Ishikawa (cell line): ENCODE results near the gene MACROD2.

ENCODE experiments used
- CEBPB ChIP-seq: IDR thresholded peaks from 2 replicates; pipeline ENCODE4 v1.6.1; 2012
- CREB1 ChIP-seq: IDR thresholded peaks from 2 replicates; pipeline ENCODE4 v1.6.1; 2012; ENCODE audit warnings: low read depth
- EGR1 ChIP-seq: IDR thresholded peaks from 2 replicates; pipeline ENCODE4 v1.6.1; 2012
- EP300 ChIP-seq: IDR thresholded peaks from 2 replicates; pipeline ENCODE4 v1.6.1; 2012; ENCODE audit warnings: borderline replicate concordance
- NFIC ChIP-seq: IDR thresholded peaks from 2 replicates; pipeline ENCODE4 v1.6.1; 2012
- RAD21 ChIP-seq: IDR thresholded peaks from 2 replicates; pipeline ENCODE4 v1.6.1; 2012; ENCODE audit warnings: low read depth
- TAF1 ChIP-seq: IDR thresholded peaks from 2 replicates; pipeline ENCODE4 v1.6.1; 2012; ENCODE audit warnings: low read depth, mild to moderate bottlenecking
- TCF12 ChIP-seq: IDR thresholded peaks from 2 replicates; pipeline ENCODE4 v1.6.1; 2012; ENCODE audit warnings: low read depth
- TEAD4 ChIP-seq: IDR thresholded peaks from 2 replicates; pipeline ENCODE4 v1.6.1; 2012
- YY1 ChIP-seq: IDR thresholded peaks from 2 replicates; pipeline ENCODE4 v1.6.1; 2012; ENCODE audit warnings: low read depth
- ZBTB7A ChIP-seq: IDR thresholded peaks from 2 replicates; pipeline ENCODE4 v1.6.1; 2012; ENCODE audit warnings: low read depth
- TF ChIP-seq, protein P1 (sequence below): IDR thresholded peaks from 2 replicates; pipeline ENCODE4 v1.6.1; 2012; ENCODE audit warnings: low read depth, mild to moderate bottlenecking
- TF ChIP-seq, protein P2 (sequence below): IDR thresholded peaks from 2 replicates; pipeline ENCODE4 v1.6.1; 2012
- TF ChIP-seq, protein P3 (sequence below): IDR thresholded peaks from 2 replicates; pipeline ENCODE4 v1.6.1; 2012

DNA sequence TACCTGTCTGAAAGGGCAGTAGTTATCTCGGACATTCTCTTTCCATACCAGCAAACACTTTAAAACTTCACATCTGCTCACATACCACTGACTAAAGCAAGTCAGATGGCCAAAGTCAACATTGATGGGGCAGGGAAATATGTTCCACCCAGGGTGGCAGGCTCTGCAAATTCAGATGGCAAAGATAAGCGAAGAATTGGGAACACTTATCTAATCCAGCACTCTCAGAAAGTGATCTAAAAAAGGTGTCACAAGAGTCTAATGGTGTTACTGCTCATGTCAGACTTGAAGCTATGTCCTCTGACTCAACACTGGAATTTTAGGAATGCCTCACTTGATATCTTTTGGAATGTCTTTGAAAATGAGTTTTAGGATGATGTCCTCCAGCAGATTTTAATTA, 1491.7 kb downstream of the MACROD2 start:
- TF ChIP-seq YY1 (no peak), CREB1 (no peak), TCF12 (no peak), EGR1 (no peak), RAD21 (no peak), EP300 (no peak), TEAD4 (no peak), TAF1 (no peak), NFIC (no peak), CEBPB (no peak), ZBTB7A (no peak)
- TF ChIP-seq, protein P1, sequence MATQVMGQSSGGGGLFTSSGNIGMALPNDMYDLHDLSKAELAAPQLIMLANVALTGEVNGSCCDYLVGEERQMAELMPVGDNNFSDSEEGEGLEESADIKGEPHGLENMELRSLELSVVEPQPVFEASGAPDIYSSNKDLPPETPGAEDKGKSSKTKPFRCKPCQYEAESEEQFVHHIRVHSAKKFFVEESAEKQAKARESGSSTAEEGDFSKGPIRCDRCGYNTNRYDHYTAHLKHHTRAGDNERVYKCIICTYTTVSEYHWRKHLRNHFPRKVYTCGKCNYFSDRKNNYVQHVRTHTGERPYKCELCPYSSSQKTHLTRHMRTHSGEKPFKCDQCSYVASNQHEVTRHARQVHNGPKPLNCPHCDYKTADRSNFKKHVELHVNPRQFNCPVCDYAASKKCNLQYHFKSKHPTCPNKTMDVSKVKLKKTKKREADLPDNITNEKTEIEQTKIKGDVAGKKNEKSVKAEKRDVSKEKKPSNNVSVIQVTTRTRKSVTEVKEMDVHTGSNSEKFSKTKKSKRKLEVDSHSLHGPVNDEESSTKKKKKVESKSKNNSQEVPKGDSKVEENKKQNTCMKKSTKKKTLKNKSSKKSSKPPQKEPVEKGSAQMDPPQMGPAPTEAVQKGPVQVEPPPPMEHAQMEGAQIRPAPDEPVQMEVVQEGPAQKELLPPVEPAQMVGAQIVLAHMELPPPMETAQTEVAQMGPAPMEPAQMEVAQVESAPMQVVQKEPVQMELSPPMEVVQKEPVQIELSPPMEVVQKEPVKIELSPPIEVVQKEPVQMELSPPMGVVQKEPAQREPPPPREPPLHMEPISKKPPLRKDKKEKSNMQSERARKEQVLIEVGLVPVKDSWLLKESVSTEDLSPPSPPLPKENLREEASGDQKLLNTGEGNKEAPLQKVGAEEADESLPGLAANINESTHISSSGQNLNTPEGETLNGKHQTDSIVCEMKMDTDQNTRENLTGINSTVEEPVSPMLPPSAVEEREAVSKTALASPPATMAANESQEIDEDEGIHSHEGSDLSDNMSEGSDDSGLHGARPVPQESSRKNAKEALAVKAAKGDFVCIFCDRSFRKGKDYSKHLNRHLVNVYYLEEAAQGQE, result no peak
- TF ChIP-seq, protein P2, sequence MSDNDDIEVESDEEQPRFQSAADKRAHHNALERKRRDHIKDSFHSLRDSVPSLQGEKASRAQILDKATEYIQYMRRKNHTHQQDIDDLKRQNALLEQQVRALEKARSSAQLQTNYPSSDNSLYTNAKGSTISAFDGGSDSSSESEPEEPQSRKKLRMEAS, result no peak
- TF ChIP-seq, protein P3, sequence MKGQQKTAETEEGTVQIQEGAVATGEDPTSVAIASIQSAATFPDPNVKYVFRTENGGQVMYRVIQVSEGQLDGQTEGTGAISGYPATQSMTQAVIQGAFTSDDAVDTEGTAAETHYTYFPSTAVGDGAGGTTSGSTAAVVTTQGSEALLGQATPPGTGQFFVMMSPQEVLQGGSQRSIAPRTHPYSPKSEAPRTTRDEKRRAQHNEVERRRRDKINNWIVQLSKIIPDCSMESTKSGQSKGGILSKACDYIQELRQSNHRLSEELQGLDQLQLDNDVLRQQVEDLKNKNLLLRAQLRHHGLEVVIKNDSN, result no peak
